GM10847 (cell line): ENCODE measurements around the gene TRIM59.

Experiments used
- POLR2A ChIP-seq: IDR thresholded peaks from 2 replicates; pipeline ENCODE4 v1.6.1; 2011; ENCODE audit not compliant: insufficient read length; ENCODE audit errors: extremely low read depth

The TRIM59 gene

DNA sequence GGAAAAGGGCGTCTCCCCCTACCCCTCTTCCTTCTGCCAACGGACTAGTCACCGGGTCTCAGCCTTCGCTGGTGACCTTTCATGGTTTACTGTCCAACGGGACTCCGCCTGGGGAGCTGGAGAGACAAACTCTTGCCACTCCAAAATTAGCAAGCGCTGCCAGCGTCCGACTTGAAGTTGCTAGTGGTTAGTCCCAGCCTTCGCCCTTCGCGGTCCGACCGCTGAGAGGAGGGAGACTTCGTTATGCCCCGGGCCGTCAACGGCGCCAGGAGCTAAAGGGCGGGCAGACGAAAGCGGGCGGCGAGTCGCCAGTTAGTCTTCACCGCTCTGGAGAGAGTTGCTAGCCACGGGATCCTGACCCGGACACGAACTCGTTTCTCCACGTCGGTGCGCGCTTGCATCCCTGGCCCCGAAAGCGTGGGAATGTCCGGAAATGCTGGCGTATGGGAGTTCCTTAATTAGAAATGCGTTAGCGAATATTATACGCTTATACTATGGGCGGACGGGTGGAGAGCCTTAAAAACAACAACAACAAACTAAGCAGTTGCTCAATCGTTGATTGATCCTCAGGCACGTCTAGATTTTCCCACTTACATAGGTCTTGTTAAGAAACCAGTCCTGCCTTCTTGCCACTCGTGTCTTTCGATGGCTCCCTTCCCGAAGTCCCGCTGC lies 49.4 kb downstream of the TRIM59 start:
- TF ChIP-seq POLR2A = no peak

DNA sequence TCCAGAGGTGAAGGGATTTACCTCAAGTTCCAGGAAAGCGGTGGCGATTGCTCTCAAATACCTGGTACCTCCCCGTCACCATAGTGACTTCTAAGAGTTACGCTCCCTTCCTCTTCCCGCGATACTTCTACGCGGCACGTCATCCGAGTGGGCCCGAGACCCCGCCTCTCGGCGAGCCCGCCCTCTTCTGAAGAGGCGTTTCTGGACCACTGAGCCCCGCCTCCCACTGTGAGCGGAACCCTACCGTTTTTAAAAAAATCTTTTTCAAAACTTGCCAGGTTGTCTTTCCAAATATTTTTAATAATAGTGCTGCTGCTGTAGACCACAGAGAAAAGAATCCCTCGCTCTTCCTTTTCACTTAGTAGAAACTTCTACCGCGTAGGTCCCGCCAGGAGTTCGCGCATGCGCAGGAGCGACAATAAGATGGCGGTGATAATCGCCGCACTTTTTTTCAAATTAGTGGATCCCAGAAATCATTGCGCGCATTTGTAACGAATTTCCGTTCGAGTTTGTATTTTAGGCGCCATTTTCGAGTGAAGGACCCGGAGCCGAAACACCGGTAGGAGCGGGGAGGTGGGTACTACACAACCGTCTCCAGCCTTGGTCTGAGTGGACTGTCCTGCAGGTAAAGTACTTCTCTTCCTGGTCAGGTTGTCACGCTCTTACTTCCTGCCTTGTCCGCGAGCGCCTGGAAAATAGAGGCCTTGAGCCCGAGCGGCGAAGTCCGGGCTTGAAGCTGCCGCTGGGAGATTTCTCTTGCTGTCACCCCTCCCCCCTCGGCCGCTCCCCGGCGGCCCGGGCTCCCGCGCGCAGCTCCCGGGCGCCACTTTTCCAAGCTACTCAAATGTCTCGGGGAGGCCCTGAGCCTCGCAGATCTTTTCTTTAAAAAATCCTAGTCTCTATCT lies 50.2 kb downstream of the TRIM59 start, which contains the start of the genes IFT80 and SMC4:
IFT80 (minus strand) TSS at position 101 of the 905 bp plus-strand sequence. CDS start 14,625 bp downstream, outside the sequence.
SMC4 (plus strand) TSS at position 526 of the 905 bp plus-strand sequence. CDS start 1,177 bp downstream, outside the sequence.
- peak; percentile 56 for TF ChIP-seq POLR2A

- TF ChIP-seq POLR2A = no peak
Measured at GRCh38 chr3:160398820-160399124, 50.8 kb downstream of the TRIM59 start.

- TF ChIP-seq POLR2A = no peak
Measured at GRCh38 chr3:160395297-160395696, 54.3 kb downstream of the TRIM59 start.

- TF ChIP-seq POLR2A = no peak
Measured at GRCh38 chr3:160394009-160394392, 55.6 kb downstream of the TRIM59 start.

DNA sequence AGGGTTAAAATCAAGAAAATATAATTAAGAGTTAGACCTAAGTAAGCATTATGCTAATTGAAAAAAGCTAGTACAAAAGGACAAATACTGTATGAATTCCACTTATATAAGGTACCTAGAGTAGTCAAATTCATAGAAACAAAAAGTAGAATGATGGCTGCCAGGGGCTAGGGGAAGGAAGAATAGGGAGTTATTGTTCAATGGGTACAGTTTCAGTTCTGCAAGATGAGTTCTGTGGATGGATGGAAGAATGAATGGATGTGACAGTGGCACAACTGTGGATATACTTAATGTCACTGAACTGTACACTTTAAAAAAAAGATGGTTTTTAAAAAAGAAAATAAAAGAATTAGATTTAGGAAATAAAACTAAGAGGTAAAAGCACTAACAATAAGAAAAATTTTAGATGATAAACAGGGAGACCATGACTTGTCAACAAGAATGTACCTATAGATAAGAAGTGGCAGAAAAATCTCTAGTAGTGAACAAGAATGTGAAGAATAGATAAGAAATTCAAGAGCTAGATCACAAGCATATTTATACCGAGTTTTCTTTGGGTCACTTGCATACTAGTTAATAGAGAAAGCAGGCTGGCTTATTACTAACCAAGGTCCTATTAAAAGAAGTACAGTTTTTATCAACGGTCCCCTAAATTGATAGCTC lies 56.1 kb downstream of the TRIM59 start:
- TF ChIP-seq POLR2A = no peak

DNA sequence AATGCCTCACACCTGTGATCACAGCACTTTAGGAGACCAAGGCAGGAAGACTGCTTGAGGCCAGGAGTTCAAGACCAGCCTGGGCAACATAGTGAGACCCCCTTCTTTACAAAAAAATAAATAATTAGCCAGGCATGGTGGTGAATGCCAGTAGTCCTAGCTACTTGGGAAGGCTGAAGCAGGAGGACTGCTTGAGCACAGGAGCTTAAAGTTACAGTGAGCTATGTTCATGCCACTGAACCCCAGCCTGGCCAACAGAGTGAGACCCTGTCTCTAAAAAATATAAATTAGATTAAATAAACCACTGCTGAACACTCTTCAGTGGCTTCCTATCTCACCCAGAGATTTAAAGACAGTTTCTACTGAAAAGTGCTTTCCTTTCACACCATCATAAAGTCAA lies 56.8 kb downstream of the TRIM59 start:
- TF ChIP-seq POLR2A = no peak

DNA sequence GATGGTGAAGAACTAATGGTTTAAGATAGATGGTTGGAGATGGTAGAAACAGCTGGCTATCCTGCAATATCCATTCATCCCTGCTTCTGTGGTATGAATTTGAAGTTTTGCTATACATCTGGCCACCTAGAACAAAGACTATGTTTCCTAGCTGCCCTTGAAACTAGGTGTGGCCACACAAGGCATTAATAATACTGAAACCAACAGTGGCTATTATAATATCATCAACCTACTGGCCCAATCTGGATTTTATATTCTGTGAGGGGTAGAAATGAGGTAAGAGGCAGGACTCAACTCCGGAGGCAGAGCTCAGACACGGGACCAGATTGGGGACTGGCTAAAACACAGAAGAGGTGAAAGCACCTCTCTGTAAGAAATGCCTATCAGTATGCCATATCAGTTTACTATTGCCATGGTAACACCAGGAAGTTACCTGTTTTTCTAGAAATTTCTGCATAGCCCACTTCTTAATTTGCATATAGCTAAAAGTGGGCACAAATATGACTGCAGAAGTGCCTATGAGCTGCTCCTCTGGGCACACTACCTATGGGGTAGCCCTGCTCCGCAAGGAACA lies 58.9 kb downstream of the TRIM59 start:
- no peak for TF ChIP-seq POLR2A
